Thyroid gland (tissue), 4 donors: ENCODE data around the gene TSHZ2. TPM values are rescaled to one million over a fixed set of nuclear protein-coding genes. Genes with fewer than 3 reads are reported as not detected.

ENCODE experiments used
- DNase-seq, 2 donors: peaks; one replicate each; pipeline ENCODE4 v3.0.0-alpha.2; 2019
- H3K27ac ChIP-seq, 3 donors: fragments of 200-600 bp; sonication (generic); 1 replicate in 2 of 3; 2 replicates in 1 of 3; pipeline ENCODE4 v1.5.1; 2016 to 2019; ENCODE audit warnings: mild to moderate bottlenecking in 1 of 3, moderate library complexity in 1 of 3
- H3K27me3 ChIP-seq: fragments of 200-600 bp; sonication (generic); one replicate; pipeline ENCODE4 v1.5.1; 2019
- H3K36me3 ChIP-seq, 2 donors: fragments of 200-600 bp; sonication (generic); one replicate each; pipeline ENCODE4 v1.5.1; 2016 to 2019
- H3K4me1 ChIP-seq, 2 donors: fragments of 200-600 bp; sonication (generic); one replicate each; pipeline ENCODE4 v1.5.1; 2017 to 2019
- H3K4me3 ChIP-seq, 3 donors: fragments of 200-600 bp; sonication (generic); replicated peaks in 1 of 3; 1 replicate in 2 of 3; 2 replicates in 1 of 3; pipeline ENCODE4 v1.5.1; 2016; ENCODE audit warnings: mild to moderate bottlenecking in 1 of 3
- H3K9me3 ChIP-seq: fragments of 200-600 bp; sonication (generic); one replicate; pipeline ENCODE4 v1.5.1; 2017
- POLR2A ChIP-seq, 2 donors: fragments of 450-650 bp; IDR thresholded peaks; one replicate each; pipeline ENCODE4 v1.6.1; 2017; ENCODE audit warnings: antibody characterized with exemption in 2 of 2, mild to moderate bottlenecking in 2 of 2, moderate library complexity in 1 of 2
- WGBS, 2 donors: methylation state at CpG; one replicate each; pipeline ENCODE4 v1.1.5; 2017; 5-methylcytosine and 5-hydroxymethylcytosine counted together
- intact Hi-C: fragments of 100-400 bp; cut with DNase I; formaldehyde crosslinking; loops from one replicate; pipeline ENCODE4 v1.15.1; 2023
- total RNA-seq, 4 donors: library from RNA; depleted of rRNA; stranded (reverse); fragments of >200 nt; gene quantifications; one replicate each; pipeline ENCODE4 v1.2.3, GENCODE V29; 2016
- TF ChIP-seq, protein P1 (sequence below), 6 experiments: fragments of 200-600 bp in 3 of 6; fragments of 450-650 bp in 3 of 6; sonication (generic) in 3 of 6; IDR thresholded peaks; one replicate each; pipeline ENCODE4 v1.5.1; 2016 to 2019; ENCODE audit warnings: antibody characterized with exemption in 6 of 6, mild to moderate bottlenecking in 2 of 6, inconsistent platforms in 1 of 6, moderate library complexity in 1 of 6

TSHZ2 gene
- total RNA-seq, 4 donors from 2014 or later, result 11.0 to 27.9 (median 14.0) TPM

- WGBS, 2 donors, result 88 to 96% methylated on average over 1 of the region's 1 CpG
- H3K4me3 ChIP-seq, result no peak overlapping the region
- no peaks in the 10 kb centered on the region for H3K4me1 ChIP-seq
- DNase-seq, result no peak
- no peak for TF ChIP-seq POLR2A (IDR thresholded peaks at IDR 0.05)
- no peaks in the 10 kb centered on the region for H3K9me3 ChIP-seq
- H3K27me3 ChIP-seq, result no peaks in the 10 kb centered on the region
- no peak overlapping the region for H3K27ac ChIP-seq
- no peaks in the 10 kb centered on the region for H3K36me3 ChIP-seq
- intact Hi-C loops, result no loop called here
Observed at GRCh38 chr20:52953020-52953419, 19.1 kb upstream of the TSHZ2 start.

DNA sequence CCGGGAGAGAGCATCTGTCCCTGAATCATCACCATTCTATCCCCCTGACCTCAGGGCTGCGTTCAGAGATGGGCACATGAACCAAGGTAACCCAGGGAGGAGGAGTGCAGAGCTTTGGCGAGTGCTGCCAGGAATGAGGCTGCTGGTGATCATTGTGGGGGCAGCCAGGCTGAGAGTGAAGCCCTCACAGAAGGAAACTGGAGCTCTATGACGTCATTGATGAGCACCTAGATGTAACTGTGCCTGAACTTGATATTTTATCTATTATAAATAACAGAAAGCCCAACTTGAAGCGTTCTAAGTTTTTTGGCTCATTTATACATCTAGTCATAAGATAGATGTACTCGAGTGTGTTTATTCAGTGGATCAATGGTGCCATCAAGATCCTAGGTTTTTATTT is 17.3 kb upstream of the TSHZ2 start:
- 87 to 90% methylated on average over 5 to 6 of the region's 6 CpGs for WGBS, 2 donors
- no peak overlapping the region for H3K27ac ChIP-seq
- TF ChIP-seq, protein P1, sequence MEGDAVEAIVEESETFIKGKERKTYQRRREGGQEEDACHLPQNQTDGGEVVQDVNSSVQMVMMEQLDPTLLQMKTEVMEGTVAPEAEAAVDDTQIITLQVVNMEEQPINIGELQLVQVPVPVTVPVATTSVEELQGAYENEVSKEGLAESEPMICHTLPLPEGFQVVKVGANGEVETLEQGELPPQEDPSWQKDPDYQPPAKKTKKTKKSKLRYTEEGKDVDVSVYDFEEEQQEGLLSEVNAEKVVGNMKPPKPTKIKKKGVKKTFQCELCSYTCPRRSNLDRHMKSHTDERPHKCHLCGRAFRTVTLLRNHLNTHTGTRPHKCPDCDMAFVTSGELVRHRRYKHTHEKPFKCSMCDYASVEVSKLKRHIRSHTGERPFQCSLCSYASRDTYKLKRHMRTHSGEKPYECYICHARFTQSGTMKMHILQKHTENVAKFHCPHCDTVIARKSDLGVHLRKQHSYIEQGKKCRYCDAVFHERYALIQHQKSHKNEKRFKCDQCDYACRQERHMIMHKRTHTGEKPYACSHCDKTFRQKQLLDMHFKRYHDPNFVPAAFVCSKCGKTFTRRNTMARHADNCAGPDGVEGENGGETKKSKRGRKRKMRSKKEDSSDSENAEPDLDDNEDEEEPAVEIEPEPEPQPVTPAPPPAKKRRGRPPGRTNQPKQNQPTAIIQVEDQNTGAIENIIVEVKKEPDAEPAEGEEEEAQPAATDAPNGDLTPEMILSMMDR (IDR thresholded peaks at IDR 0.05), result no peak
- no peak for TF ChIP-seq POLR2A (IDR thresholded peaks at IDR 0.05)
- intact Hi-C loops, result no loop called here
- no peak overlapping the region for H3K4me3 ChIP-seq
- no peaks in the 10 kb centered on the region for H3K27me3 ChIP-seq
- H3K36me3 ChIP-seq, result no peaks in the 10 kb centered on the region
- H3K4me1 ChIP-seq, result no peaks in the 10 kb centered on the region
- no peaks in the 10 kb centered on the region for H3K9me3 ChIP-seq
- DNase-seq, result no peak

DNA sequence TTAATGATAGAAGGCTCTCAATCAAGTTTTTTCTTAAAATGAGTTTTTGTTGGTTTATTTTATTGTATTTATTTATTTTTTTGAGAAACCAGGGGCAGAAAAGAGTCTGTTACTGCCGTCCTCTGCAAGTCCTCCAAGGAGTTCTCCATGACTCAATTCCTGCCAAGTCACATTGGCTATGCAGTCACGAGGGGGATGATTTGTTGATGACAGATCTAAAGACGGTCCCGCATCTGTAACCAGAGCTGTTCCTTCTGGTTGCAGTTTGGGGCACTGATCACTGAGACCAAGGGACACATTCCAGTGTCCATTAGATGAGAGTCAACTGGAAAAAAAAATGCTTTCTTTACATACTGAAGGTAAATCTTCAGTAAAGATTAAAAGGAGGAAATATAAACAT is 13.9 kb upstream of the TSHZ2 start:
- Histone ChIP-seq H3K9me3 (no peaks in the 10 kb centered on the region), H3K4me1 (no peaks in the 10 kb centered on the region), H3K36me3 (no peaks in the 10 kb centered on the region), H3K27ac (no peak overlapping the region), H3K4me3 (no peak overlapping the region), H3K27me3 (no peaks in the 10 kb centered on the region)
- TF ChIP-seq, protein P1 (IDR thresholded peaks at IDR 0.05), result no peak
- no peak for TF ChIP-seq POLR2A (IDR thresholded peaks at IDR 0.05)
- DNase-seq, result no peak
- 68 to 79% methylated on average over 4 of the region's 4 CpGs for WGBS, 2 donors
- intact Hi-C loops, result no loop called here

GRCh38 chr20:52959125-52959524 is 13.0 kb upstream of the TSHZ2 start:
- WGBS, 2 donors, result 44 to 54% methylated on average over 5 of the region's 5 CpGs
- H3K9me3 ChIP-seq, result no peaks in the 10 kb centered on the region
- H3K4me1 ChIP-seq, result no peaks in the 10 kb centered on the region
- no peaks in the 10 kb centered on the region for H3K36me3 ChIP-seq
- no peak for TF ChIP-seq POLR2A (IDR thresholded peaks at IDR 0.05)
- TF ChIP-seq, protein P1 (IDR thresholded peaks at IDR 0.05), result peak in 1 of 6 experiments; percentile 15
- no peaks in the 10 kb centered on the region for H3K27me3 ChIP-seq
- intact Hi-C loops, result no loop called here
- H3K27ac ChIP-seq, result no peak overlapping the region
- no peak overlapping the region for H3K4me3 ChIP-seq
- no peak for DNase-seq

DNA sequence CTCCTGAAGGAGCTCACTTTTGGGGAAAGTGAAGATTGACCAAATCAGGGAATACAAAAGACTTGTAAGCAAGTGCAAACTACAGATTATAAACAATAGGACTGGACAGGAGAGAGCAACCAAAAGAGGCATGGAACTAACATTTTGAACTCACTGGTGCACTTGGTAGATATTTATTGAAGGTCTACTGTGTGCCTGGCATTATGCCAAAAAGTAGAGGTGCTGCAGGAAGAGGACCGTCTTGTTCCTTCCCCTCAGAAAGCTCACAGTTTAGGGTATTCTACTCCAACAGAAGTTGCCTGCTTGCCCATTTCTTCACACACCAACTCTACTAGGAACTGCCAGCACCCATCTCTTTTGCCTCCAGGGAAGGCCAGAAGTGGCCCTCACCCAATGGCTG is 10.0 kb upstream of the TSHZ2 start:
- TF ChIP-seq, protein P1 (IDR thresholded peaks at IDR 0.05), result no peak
- TF ChIP-seq POLR2A (IDR thresholded peaks at IDR 0.05), result no peak
- Histone ChIP-seq H3K27me3 (no peaks in the 10 kb centered on the region), H3K4me1 (no peaks in the 10 kb centered on the region), H3K4me3 (no peak overlapping the region), H3K36me3 (no peaks in the 10 kb centered on the region), H3K27ac (no peak overlapping the region), H3K9me3 (no peaks in the 10 kb centered on the region)
- DNase-seq, result no peak
- intact Hi-C loops, result no loop called here
- 73 to 95% methylated on average over 1 of the region's 1 CpG for WGBS, 2 donors

DNA sequence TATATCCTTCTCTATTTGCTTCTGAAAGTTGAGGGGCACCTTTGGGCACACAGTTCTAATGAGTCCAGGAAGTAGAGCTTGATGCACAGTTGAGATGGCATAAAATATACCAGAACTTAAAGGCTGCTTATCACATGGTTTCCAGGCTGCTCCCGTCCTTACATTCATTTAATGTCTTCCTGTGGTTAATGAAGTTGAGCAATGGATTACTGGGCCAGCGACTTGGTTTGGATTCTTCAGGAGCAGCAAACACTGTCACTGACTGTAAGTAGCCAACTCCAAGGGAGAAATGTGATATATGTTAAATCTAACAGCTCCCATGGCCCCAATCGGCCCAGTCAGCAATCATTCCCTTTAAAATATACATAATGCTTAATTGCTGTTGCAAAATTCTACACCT is 9.0 kb upstream of the TSHZ2 start:
- Histone ChIP-seq H3K36me3 (no peaks in the 10 kb centered on the region), H3K9me3 (no peaks in the 10 kb centered on the region), H3K4me1 (no peaks in the 10 kb centered on the region), H3K27ac (no peak overlapping the region), H3K4me3 (no peak overlapping the region), H3K27me3 (no peaks in the 10 kb centered on the region)
- intact Hi-C loops, result no loop called here
- TF ChIP-seq POLR2A (IDR thresholded peaks at IDR 0.05), result no peak
- TF ChIP-seq, protein P1 (IDR thresholded peaks at IDR 0.05), result no peak
- no peak for DNase-seq
- WGBS, 2 donors, result 74 to 84% methylated on average over 3 of the region's 3 CpGs
